T follicular helper cell (primary cell): ENCODE data around the gene ERCC4.

ENCODE experiments used
- DNase-seq: peaks from one replicate; pipeline ENCODE4 v3.0.0-alpha.2; 2020; ENCODE audit warnings: low read depth

The ERCC4 gene

DNA sequence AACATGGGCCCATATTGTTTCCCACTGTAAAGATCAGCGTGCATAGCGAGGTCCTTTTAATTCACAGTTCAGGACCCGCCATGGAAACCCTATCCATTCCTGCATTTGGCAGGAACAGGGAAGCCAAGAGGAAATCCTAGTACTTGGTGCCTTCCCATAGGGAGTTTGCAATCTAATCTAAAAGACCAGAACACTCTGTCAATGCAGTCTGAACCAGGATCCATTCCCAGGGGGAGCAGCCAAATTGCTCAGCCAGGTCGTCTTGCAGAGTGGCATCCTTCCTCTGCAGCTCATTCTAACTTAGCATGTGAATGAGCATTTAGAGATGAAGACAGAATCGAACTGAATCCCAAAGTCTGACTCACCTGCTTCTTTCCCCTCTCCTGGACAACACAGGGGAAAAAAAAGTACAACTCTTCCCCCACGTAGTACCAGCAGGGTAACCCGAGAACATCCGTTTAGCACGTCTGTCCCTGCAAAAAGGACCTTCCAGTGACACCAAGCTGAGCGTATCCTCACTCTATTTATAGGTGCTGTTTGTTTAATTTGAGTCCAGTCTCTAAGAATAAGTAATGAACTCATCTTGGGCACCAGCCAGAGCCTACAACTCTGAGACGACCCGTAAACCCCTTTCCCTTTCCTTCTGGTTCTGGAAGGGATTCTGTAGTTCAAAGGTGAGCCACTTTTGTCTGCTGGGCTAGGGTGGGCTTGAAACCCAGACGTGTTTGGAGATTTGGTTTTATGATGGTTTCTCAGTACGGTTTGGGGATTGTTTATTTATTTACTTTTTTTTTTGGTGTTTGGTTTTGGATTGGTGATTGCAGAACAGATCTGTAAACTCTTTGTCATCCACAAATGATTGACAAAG, 74.5 kb downstream of the ERCC4 start:
- no peak for DNase-seq

DNA sequence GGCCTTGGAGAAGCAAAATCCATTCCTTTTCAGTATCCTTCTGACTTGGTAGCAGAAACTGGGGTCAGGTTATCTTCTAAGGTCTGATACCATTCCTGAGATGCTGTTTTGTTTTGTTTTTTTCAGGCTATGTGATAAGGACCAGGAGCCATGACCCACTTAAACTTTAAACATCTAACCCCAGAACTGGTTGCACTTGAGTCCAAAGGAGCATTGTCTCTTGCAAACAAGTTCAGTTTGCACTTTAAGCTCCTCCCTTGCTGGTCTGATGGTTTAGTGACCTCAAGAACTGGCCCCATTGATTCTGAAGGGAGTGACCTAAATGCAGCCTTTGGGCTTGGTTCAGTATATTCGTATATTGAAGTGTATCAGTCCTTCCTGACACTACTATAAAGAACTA, 75.2 kb downstream of the ERCC4 start:
- no peak for DNase-seq

DNA sequence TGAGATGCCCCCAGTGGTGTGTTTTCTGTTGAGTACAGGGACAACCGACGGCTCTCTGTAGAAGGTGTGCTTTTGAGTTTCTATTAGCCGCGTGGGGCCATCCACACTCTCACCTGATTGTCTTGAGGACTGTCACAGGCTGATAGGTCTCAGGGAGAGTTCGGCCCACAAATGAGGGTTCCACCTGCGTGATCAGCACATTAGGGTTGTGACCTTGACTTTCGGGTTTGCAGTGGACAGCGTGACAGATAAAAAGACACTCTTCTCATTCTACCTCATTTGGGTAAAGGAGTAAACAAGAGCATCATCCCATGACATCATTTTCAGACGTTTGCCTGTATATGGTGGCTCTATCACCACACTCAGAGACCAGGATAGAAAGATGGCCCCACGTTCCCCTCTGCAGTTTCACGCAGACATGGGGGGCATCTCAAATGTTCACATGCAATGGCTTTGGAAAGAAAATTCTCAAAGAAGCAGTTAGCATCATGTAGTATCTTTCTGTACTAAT, 76.9 kb downstream of the ERCC4 start:
- no peak for DNase-seq

DNA sequence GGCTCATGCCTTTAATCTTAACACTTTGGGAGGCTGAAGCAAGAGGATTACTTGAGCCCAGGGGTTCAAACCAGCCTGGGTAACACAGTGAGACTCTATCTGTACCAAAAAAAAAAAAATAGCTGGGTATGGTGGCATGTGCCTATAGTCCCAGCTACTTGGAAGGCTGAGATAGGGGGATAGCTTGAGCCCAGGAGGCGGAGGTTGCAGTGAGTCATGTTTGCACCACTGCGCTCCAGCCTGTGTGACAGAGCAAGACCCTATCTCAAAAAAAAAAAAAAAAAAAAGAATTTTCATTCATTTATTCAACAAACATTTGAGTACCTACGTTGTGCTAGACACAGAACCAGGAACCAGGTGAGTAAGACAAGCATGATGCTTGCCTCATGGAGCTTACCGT, 77.6 kb downstream of the ERCC4 start:
- no peak for DNase-seq

DNA sequence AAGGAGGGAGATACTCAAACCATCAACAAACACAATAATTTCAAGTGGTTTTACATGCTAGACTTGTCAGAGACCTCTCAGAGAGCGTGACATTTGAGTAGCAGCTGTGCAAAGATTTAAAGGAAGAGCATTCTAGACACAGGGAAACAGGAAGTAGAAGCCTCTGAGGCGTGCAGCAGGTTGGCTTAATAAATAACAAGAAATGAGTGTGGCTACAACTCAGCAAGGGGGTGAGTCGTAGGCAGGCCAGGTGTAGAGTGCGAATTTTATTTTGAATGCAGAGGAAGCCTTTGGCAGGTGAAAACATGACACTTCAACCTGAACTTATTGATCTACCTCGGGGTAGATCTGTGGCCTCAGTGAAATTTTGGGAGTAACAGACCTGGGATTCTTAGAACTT, 78.0 kb downstream of the ERCC4 start:
- no peak for DNase-seq

DNA sequence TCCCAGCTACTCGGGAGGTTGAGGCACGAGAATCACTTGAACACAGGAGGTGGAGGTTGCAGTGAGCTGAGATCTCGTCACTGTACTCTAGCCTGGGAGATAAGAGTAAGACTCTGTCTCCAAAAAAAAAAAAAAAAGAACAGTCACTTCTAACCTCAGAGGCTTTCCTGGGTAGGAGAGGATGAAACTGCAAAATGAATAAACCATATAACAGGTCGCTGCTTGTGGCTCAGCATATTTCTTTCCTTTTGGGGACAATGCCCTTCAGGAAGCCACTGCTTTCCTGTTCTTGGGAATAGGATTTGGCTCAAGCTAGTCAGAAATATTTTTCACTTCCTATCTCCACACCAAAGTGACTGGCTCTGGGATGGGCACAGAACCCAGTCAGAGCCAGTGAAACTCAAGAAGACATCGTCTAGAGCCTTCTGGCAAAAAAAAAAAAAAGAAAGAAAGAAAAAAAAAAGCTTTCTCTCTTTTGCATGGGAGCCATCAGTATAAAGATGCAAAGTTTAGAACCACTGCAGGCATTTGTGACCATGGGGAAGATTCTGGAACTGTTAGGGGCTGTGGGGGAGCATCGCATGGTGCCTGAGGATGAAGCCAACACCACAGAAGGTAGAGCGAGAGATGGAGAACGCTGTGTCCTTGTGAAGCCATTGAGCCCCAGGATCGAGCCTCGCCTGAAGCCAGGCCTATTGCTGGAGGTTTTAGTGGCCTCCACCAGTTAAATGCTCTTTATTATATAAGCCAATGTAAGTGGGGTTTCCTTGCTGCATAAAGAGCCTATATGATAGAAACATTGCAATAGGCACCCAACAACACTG, 79.3 kb downstream of the ERCC4 start:
- no peak for DNase-seq

DNA sequence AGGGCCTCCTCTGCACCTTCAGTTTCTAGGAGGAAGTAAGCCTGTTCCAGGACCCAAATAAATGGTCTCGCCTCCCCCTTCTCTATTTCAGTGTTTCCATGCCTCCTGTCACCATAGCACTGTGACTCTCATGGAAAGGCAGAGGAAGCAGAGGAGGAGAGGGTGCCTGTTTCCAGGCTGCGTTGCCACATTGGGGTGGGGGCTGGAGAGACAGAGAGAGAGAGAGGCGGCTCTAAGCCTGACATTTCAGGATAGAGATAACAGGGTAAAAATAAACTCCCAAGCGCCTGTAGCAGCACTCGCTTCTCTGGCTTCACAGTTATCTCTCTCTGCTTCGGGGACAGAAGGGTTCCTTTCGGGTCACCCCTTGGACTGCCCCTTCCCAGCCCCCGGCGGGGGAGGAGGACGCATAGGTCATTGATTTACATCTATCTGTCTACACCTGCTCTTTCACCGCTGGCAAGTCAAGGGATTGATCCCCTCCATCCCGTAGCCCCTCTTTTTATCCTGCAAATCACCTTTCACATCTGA, 80.0 kb downstream of the ERCC4 start:
- no peak for DNase-seq

DNA sequence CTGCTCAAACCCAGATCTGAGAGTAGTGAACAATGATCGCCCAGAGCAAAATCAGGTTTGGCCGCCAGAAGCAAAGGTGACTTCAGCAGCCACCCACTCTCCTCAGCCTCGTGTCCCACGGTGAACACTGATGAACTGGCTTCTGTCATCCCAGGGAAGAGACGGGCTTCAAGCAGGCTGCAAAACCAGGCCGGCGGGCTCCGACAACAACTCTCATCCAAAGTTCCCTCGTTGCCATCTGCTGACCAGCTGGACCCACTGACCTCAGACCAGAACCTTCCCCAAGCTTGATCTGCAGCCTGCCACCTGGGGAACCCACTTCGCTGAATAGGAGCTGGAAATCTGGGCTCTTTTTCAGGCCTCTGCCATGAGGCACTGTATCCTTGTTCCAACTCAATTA, 81.6 kb downstream of the ERCC4 start:
- DNase-seq: no peak
